Activated CD4-positive, CD25-positive, alpha-beta regulatory T cell treated with anti-CD3 and anti-CD28 coated beads, Interleukin-2, amount 50 U/mL, for 72 hours (primary cell): ENCODE results near the gene LAP3.

ENCODE experiments used
- DNase-seq: peaks from one replicate; pipeline ENCODE4 v3.0.0; 2021

The LAP3 gene

DNA sequence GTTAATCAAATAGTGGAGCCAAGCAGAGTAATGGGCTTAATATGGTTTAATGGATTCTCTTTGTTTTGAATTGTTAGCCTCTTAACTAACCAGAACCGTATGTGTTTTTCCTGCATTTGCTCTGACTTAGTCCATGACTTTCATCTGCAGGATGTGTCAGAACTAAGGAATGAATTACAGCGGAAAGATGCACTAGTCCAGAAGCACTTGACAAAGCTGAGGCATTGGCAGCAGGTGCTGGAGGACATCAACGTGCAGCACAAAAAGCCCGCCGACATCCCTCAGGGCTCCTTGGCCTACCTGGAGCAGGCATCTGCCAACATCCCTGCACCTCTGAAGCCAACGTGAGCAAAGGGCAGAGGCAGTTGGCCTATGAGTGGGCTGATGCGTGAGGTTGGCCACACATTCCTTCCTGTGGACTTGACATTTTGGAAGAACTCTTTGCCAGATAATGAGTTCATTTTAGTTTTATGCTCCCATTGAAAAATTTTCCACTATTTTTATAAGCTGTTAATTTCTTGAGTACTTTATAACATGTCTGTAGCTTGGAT lies 46.5 kb downstream of the LAP3 start:
- DNase-seq: no peak

DNA sequence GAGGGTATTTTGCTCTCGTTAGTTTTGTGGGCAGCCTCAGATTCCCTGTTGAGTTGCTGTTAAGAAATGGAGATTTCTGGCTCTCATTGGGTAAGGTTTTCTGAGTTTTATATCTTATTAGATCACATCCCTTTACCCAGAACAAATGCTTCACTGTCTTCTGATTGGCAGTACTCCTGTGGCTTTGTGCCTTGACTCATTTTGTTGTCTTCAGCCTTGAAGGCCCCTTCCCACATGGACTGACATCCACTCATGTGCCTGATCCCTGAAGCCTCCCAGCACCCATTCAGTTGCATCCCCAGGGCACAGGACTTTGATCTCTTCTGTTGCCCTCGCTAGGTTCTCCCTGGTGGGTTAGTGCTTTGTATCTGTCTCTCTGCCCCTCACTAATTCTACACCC lies 47.8 kb downstream of the LAP3 start:
- DNase-seq: no peak

DNA sequence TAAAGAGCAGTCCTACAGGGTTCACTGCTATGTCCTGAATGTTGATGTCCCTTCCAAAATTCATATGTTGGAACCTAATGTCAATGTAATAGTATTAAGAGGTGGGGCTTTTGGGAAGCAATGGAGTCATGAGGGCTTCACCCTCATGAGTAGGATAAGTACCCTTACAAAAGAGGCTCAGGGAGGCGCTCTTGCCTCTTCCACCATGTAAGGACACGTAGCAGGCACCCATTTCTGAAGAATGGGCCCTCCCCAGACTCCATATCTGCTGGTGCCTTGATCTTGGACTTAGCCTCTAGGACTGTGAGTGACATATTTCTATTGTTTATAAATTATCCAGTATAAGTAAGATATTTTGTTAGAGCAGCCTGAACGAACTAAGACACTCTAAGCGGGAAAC lies 53.2 kb downstream of the LAP3 start:
- DNase-seq: no peak

DNA sequence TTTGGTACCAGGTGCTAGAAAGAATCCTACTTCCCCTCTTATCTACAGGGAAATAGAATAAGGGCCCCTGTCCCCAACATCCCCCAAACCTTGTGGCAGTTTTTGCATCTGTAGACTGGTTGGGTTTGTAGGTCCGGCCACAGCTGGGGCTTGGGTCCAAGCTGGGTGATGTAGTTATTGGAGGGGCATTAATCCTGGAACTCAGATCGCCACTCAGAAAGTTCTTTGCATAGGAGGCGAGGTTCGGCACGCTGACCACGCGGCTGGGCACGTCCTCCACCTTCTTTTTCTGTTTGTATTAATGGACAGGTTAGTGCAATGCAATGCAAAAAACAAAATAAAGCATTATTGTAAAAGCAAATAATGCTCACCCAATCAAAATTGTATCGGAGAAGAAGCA lies 56.6 kb downstream of the LAP3 start:
- DNase-seq: no peak

DNA sequence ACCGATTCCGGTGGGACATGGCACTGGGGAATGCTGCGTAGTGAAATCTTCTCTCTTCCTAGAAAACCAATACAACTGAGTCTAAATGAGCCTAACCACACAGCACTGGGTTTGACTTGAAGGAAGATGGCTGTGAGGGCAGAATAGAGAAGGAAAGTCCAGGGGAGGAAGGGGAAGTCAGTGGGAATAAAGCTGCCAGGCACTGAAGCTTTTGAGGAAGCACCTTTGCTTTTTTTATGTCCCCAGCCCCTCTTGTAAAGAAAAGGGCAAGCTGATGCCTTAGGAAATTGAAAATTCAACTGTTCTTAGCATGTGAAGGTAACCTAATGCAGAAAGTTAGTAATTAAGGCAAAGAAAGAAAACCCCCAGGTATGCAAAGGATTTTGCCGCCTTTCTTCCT lies 58.1 kb downstream of the LAP3 start:
- no peak for DNase-seq

DNA sequence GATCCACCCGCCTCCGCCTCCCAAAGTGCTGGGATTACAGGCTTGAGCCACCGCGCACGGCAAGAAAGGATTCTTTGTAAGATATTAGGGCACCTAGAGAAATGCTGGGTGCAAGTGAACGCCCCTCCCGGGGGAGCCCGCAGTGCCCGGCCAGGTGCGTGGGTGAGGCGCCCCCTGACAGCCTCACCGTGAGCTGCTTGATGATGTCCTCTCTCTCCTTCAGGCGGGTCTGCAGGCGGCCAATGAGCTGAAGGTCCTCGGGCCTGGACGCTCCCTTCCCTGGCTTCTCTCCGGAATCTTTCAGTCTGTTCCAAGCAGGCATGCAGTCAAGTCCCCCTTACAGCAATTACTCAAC lies 59.3 kb downstream of the LAP3 start:
- DNase-seq: no peak

DNA sequence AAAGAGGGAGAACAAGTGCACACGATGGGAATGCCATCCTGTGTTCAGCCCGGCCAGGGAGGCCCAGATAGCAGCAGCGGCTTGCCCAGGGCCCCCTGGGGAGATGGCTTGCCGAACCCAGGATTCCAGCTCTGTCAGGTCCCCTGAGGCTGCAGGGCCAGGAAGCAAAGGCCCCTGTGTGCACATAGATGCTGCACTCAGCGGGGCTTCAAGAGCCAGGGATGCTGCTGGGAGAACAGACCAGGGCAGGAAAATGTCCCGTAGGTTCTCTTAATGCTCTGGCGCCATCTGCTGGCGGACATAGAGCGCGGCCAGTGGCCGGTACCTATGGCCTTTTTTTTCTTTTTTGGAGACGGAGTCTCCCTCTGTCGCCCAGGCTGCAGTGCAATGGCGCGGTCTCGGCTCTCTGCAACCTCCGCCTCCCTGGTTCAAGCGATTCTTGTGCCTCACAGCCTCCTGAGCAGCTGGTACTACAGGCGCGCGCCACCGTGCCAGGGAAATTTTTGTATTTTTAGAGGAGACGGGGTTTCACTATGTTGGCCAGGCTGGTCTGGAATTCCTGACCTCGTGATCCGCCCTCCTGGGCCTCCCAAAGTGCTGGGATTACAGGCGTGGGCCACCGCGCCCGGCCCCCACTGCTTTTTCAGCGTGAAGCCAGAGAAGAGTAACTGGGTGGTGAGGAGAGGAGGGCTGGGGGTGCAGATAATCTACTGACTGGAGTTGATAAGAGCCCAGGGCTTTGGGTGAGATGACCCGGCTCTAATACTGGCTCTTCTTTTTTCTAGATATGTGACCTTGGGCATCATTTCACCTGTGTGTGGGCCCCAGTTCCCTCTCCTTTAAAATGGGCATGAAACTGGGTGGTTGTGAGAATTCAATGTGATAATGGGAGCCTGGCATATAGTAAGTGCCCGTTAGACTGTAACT lies 60.0 kb downstream of the LAP3 start:
- peak; percentile 76 for DNase-seq

DNA sequence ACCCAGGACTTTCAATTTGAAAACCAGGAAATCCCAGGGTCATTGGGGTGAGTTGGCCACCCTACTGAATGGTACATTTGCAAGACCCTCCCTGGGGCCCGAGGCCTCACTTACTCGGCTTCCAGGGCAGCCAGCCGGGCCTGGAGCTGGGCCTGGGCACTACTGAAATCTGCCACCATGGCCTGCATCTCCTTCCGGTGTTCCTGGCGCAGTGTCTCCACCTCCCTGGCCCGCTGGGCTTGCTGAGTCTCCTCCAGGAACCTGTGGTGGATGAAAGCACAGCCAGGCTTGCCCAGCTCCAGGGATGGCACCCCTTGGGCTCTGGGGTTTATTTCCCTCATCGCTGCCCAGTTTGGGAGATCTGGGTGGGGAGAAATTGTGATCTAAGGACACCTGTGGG lies 62.1 kb downstream of the LAP3 start:
- no peak for DNase-seq

DNA sequence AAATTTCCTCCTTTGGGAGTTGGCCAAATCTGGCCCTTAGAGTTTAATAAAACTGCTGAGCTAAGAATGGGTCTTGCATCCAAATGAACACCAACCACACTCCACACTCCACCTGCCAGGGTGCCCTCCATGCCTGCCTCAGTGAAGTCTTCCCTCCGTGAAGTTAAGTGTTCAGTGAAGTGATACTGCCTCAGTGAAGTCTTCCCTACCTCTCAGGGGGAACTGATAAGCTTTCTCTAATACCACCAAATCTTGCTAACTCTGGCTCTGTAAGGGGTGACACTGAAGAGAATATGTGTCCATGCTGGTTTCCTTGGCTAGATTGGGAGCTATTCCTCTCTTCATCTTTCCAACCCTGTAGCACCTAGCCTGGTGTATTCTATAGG lies 65.4 kb downstream of the LAP3 start:
- no peak for DNase-seq

DNA sequence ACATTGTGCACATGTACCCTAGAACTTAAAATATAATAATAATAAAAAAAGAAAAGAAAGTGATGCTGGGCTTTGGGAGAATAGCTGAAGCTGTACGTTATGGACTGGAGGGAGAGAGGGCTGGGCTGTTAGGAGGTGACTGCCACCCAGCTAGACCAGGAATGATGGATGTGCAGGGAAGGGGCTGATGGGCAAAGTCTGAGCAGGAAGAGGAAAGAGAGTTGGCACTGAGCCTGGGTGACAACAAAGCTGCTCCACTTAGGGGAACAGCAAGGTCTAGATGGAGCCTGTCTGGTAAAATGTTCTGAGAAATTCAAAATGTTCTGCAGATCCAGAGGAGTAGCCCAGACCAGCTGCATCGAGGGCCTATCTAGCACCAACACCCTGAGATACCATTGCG lies 69.7 kb downstream of the LAP3 start:
- no peak for DNase-seq

DNA sequence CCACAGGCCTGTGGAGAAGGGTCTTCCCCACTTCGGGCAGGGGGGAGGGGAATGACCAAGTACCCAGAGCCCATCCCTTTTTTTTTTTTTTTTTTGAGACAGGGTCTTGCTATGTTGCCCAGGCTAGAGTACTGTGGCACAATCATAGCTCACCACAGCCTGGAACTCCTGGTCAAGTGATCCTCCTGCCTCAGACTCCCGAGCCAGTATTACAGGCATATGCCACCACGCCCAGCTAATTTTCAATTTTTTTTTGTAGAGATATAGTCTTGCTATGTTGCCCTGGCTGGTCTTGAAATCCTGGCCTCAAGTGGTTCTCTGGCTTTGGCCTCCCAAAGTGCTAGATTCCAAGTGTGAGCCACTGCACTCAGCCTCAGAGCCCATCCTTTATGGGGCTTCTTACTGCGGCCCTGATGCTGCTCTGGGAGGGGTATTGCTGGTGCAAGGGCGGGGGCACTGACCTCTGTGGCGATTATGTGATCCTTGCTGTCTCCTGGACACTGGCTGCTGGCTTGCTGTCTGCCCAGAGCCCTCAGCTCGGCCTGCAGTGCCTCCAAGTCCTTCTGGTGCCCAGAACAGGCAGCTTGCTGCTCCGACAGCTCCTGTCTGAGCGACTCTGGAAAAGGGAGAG lies 70.3 kb downstream of the LAP3 start:
- DNase-seq: no peak

DNA sequence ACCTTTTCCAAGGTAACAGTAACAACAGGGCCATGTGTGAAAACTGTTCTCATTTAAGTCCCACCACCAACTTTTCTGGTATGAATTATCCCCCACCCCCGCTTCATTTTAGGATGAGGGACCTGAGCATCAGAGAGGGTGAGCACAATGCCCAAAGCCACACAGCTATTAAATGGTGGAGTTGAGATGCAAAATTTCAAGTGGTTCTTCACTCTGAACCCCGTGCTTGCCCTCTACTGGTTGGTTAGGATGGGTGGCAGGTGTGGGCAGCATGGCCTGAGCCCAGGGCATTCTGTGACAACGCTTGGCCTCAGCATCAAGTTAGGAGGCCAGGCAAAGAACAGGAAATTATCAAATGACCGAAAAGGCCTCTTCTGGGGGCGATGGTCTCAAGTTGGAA lies 70.9 kb downstream of the LAP3 start:
- DNase-seq: no peak

DNA sequence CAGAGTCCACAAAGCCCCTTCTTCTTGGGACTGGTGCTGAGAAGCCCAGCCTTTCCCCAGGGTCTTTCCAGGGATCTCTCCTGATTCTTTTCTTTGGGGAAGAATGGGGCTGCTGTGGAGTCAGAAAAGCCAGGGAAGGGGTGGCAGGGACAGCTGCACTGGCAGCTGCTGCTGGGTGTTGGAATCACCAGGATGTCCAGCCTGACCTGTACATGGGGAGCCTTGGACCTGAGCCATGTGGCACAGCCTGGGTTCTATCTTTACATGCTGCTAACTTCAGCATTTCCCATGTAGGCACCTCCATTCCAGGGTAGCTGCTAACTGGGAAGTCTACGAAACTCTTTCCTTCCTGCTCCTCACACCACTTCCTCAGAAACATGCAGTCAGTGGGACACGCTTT lies 73.4 kb downstream of the LAP3 start:
- DNase-seq: no peak

DNA sequence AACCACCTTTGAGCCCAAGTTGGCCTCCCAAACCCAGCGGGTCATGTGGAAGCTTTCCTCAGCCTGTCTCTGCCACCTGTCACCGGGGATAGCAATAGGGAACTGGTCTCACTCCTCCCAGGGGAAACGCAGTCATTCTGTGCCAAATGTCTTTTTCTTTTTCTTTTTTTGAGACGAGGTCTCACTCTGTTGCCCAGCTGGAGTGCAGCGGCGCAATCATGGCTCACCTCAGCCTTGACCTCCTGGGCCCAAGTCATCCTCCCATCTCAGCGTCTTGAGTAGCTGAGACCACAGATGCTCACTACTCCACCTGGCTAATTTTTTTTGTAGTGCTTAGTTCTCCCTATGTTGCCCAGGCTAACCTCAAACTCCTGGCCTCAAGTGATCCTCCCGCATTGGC lies 77.7 kb downstream of the LAP3 start:
- no peak for DNase-seq

DNA sequence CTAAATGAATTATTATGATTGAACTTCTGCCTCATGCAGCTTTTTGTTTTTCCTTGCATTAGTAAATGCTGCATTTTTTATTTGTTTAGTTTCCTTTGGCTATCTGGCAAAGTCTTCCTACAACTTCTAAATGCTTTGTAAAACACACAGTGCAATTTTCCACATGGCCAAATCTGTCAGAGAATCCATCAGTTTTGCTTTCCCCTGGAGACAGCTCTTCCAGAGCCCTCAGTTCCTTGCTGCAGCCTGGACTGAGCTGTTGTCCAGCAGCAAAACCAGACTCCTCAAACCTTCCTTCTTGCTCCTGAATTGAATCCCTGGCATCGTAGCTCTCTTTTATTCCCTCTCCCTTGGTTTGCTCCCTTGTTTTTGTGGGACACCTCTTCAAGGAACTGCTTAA lies 80.1 kb downstream of the LAP3 start:
- no peak for DNase-seq
